NCI-H1092 (cell line): ENCODE results near the gene UBL4B.
A peak's percentile ranks its signal among the peaks of the same experiment; 100 is the strongest.

Experiments used
- DNase-seq: peaks from one replicate; lab custom pipeline; 2025; lab: John Stamatoyannopoulos, UW

The UBL4B gene

DNA sequence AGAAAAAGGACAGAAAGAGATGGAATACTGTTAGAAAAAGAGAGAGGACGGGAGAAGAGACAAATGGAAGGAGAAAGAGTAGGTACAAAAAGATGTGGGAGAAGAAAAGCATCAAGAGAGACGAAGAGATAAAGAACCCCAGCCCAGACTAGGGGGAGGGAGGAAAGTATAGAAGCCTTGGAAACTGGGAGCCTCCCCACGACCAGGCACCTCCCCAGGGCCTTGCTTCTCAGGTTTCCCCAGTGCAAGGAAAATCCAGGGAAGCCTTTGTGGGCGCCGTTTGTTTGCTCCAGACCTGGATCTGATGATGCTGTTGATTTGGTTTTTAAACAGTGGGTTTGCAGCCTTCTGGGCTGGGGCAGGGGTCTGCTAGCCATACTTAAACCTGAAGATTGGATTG is 26.6 kb upstream of the UBL4B start:
- no peak for DNase-seq

DNA sequence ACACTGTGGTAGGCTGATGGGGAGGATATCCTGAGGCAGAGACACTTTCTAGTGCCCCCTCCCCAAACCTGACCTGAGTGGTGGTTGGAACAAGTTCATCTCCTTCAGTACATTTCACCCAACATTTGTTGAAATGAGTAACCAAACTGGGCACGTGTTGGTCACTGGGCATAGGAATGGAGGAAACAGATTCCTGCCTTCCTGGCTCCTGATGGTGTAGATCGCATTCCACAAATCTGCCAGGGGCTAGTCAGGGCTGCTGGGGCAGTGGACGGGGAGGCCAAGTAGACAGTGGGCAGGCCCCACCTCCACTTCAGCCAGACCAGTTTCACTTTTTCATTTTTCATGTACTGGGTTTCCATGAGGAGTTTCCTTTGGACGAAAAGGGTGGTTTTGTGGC is 25.3 kb upstream of the UBL4B start:
- no peak for DNase-seq

DNA sequence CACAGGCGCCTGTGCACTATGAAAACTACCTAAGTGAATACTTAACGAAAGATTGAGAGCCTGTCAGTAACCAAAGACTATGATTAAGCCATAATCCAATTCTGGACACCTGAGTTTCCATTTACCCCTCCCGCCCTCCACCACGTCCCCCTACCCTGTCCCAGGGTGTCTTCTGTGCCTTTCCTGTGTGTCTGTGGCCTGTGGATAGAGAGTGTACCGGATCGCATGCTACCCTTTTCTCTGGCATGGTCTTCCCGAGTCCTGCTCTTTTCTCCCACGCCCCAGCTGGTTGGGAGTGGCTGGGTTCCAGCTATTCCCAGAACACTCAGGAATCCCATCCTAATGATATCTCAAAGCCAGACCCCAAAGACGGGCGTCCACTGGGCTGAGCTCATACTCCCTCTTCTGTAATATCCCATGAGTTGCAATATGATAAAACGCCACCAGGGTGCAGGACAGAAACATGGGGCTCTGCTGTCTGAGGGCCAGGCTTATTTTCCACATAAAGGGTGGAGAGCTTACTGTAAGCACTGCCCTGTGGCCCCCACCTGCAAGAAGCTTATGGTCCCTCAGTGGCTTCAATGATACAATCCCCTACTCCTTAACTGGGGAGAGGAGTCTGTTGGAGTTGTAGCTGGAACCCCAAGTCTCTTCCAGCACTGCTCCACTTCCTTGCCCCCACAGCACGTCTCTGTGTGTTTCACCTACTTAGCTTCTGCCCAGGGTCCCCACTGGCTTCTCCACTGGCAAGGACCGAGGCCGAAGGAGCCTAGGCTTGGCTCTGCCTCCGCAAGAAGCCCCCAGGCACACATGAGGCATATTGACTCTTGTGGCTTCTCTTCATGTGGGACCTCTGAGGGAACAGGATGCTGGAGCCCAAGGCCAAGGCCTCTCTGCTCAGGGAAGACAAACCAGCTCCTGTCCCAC is 24.2 kb upstream of the UBL4B start:
- DNase-seq = peak; percentile 57

GRCh38 chr1:110088739-110089316 is 23.4 kb upstream of the UBL4B start:
- DNase-seq = no peak

GRCh38 chr1:110089561-110090275 is 22.5 kb upstream of the UBL4B start:
- DNase-seq = no peak

DNA sequence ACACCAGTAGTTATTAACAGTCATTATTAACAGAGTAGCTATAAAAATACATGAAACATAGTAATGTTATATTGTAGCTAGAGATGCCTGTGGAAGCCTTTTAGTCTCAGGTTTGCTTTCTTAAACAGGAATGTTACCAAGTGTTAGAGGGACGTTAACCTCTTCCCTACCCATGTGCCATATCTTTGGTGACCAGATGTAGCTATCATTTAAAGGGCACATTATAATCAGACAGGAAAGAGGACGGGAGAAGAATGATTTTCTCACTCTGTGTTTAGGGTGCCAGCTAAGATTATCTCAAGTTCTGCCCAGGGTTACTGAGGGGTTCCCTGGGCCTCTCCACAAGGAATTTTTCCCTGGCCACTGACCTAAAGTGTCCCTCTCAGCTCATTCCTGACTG is 20.9 kb upstream of the UBL4B start:
- no peak for DNase-seq

GRCh38 chr1:110091791-110092190 is 20.5 kb upstream of the UBL4B start:
- DNase-seq = no peak

GRCh38 chr1:110092991-110093390 is 19.3 kb upstream of the UBL4B start:
- no peak for DNase-seq

GRCh38 chr1:110094931-110095654 is 17.1 kb upstream of the UBL4B start:
- no peak for DNase-seq

DNA sequence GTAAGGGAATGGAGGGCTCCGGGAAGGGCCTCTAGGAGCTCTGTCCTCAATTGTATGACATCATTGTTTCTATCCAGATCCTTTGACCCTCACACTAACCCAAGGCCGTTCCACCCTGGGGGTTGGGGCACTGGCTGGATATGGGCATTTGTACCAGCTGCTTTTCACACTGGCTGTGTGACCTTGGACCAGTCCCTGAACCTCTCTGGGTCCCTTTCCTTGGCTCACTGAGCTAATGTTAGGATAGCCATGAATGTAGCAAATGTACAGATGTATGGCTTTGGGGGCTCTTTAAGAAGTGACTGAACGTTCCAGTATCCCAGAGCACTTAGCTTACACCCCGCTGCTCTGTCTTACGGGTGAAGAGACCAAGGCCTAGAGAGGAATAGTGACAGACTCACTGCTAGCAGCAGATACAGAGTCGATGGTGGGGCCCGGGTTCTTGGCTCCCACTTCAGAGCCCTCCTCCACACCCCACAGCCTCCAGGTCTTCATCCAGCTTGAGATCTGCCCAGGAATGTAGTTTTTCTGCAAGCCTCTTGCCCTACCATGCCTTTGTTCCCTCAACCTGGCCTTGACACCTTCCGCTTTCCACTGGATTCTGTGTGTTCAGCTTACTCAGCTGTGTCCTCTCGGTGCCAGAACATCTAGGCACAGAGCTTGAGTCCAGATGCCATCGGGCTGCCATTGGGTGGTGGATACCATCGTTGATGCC is 14.6 kb upstream of the UBL4B start:
- DNase-seq = no peak

- no peak for DNase-seq
Measured at GRCh38 chr1:110098222-110099026, 13.8 kb upstream of the UBL4B start.

DNA sequence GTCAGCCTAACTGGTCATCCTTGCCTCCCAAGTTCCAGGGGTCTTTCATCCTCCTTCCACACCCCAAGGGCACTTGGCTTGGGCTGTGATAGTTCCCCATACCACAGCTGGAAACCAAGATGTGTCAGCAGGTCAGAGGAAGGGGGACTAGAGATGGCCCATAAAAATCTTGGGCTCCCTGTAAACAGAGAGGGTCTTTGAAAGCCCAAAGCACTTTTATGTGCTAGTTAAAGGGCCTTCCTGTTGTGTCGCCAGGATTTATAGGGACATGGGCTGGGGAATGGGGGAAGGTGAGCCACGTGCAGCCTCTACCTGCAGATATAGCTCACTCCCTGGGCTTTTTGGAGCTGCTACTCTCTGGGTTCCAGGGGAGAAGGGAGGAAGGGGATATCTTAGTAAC is 11.9 kb upstream of the UBL4B start:
- no peak for DNase-seq

- no peak for DNase-seq
Measured at GRCh38 chr1:110102081-110102480, 10.2 kb upstream of the UBL4B start.

GRCh38 chr1:110106013-110106941 is 6.0 kb upstream of the UBL4B start:
- DNase-seq = peak; percentile 47

DNA sequence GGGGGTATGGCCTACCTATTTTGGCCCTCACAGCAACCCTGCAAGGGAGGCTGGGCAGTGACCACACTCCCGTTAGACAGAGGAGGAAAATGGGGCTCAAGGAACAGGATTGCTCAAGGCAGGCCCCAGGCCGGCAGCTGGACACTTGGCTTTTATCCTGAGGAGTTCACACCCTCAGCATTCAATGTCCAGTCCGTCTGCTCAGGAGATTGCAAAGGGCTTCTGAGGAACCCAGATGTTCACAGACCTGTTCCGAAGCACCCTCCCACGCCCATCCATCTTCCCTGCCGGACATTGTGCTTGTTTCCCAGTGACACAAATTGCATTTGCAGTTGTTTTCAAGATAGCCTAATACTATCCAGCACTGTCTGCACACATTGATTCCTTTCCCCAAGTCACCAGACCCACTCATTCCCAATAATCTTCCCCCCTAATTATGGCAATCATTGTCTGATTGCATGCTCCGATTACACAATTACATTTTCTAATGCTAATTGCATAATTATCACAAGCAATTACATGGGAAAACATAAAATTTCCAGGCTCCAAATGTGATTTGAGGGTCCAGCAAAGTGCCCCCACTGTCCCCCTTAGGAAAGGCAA is 4.3 kb upstream of the UBL4B start:
- no peak for DNase-seq

GRCh38 chr1:110111081-110111480 is 1.2 kb upstream of the UBL4B start:
- no peak for DNase-seq

DNA sequence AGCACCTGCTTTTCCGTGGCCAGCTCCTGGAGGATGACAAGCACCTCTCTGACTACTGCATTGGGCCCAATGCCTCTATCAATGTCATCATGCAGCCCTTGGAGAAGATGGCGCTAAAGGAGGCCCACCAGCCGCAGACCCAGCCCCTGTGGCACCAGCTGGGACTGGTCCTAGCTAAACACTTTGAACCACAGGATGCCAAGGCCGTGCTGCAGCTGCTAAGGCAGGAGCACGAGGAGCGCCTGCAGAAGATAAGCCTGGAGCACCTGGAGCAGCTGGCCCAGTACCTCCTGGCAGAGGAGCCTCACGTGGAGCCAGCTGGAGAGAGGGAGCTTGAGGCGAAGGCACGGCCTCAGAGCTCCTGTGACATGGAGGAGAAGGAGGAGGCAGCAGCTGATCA is 413 bp downstream of the UBL4B start:
- no peak for DNase-seq

DNA sequence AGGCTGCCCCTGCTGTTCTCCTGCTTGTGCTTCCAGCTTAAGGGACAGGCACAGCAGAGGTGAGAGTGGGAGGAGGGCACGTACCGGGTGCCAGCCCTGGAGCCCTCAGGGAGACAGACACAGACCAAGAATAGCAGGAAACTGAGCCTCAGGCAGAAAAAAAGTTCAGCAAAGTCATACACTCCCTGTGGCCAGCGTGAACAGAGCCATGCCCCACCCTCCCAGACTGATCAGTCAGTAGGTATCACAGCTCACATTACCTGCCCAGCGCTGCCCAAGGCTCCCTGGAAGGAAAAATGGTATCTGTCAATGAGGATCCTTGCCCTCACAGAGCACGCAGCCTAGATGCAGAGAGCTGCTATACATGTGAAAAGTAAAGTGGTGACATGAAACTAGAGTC is 1.3 kb downstream of the UBL4B start:
- no peak for DNase-seq

DNA sequence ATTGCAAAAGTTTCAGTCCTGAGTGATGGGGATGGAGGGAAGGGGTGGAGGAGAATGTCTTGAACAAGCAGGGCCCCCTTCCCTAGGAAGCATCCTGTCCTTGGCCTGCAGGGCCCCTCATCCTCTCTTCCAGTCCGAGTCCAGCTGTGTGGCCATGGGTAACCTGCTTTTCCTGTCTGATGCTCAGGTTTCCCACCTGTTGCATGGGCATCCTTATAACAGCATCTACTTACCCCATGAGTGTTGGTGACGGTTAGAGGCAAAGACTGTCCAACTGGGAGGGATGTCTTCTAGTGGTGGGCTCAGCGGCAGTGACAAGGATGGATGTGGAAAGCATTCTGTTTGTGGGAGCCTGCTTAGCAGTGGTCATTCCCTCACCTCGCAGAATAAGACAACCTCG is 1.9 kb downstream of the UBL4B start:
- DNase-seq = no peak
